Brain microvascular endothelial cell (primary cell): Measurements from ENCODE around the gene GPR180.

Experiments used
- DNase-seq: peaks from one replicate; pipeline ENCODE4 v3.0.0-alpha.2; 2020
- H3K27ac ChIP-seq: fragments of 250-450 bp; sonication (Bioruptor Pico); 2 replicates; pipeline ENCODE4 v1.5.1; 2020; ENCODE audit warnings: mild to moderate bottlenecking, moderate library complexity
- H3K27me3 ChIP-seq: fragments of 250-450 bp; sonication (Bioruptor Pico); replicated peaks from 2 replicates; pipeline ENCODE4 v1.5.1; 2020; ENCODE audit warnings: mild to moderate bottlenecking
- H3K36me3 ChIP-seq: fragments of 250-450 bp; sonication (Bioruptor Pico); replicated peaks from 2 replicates; pipeline ENCODE4 v1.5.1; 2020; ENCODE audit warnings: mild to moderate bottlenecking
- H3K4me3 ChIP-seq: 2 replicates; pipeline ENCODE4 v1.5.1; 2011; ENCODE audit warnings: low read depth, mild to moderate bottlenecking, control low read depth, low read length, moderate library complexity
- in situ Hi-C: cut with HindIII; loops from 2 replicates; pipeline ENCODE4 v1.10.0; 2017; ENCODE audit warnings: low sequenced_read_pairs, low pct_ligation_motif_present
- TF ChIP-seq, protein P1 (sequence below): IDR thresholded peaks from 2 replicates; pipeline ENCODE4 v1.5.1; 2011; ENCODE audit warnings: low read depth, mild to moderate bottlenecking, moderate library complexity, low read length, control low read depth, inconsistent platforms; ENCODE audit errors: missing control alignments

Gene GPR180

DNA sequence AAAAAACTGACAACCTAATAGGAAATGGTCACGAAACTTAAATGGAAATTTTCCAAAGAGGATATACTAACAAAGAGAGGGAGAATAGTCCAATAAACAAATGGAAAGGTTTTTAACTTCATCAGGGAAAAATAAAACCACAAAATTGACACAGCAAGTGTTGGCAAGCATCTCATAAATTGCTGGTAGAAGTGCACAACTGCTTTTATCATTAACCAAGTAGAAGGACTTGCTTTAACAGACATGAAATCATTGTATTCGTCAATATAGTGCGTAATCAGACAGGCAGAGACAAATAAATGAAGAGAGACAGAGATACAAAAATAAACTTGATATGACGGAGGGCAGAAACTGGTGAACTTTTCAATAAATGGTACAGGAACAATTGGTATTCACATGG, 13.1 kb upstream of the GPR180 start:
- no peak overlapping the region for H3K27ac ChIP-seq

GRCh38 chr13:94590744-94591143, 10.9 kb upstream of the GPR180 start:
- Histone ChIP-seq H3K4me3 (no peak overlapping the region), H3K27me3 (no peaks in the 10 kb centered on the region), H3K36me3 (peaks cover 24% of the 10 kb centered on the region), H3K27ac (no peak overlapping the region)
- DNase-seq = no peak
- in situ Hi-C loops = no loop called here
- TF ChIP-seq, protein P1, sequence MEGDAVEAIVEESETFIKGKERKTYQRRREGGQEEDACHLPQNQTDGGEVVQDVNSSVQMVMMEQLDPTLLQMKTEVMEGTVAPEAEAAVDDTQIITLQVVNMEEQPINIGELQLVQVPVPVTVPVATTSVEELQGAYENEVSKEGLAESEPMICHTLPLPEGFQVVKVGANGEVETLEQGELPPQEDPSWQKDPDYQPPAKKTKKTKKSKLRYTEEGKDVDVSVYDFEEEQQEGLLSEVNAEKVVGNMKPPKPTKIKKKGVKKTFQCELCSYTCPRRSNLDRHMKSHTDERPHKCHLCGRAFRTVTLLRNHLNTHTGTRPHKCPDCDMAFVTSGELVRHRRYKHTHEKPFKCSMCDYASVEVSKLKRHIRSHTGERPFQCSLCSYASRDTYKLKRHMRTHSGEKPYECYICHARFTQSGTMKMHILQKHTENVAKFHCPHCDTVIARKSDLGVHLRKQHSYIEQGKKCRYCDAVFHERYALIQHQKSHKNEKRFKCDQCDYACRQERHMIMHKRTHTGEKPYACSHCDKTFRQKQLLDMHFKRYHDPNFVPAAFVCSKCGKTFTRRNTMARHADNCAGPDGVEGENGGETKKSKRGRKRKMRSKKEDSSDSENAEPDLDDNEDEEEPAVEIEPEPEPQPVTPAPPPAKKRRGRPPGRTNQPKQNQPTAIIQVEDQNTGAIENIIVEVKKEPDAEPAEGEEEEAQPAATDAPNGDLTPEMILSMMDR = no peak

More for the DNA sequence above, 13.1 kb upstream of the GPR180 start:
- peaks cover 24% of the 10 kb centered on the region for H3K36me3 ChIP-seq
- H3K4me3 ChIP-seq = no peak overlapping the region
- no peak for DNase-seq
- H3K27me3 ChIP-seq = no peaks in the 10 kb centered on the region
- in situ Hi-C loops = no loop called here
- TF ChIP-seq, protein P1 = no peak

GRCh38 chr13:94595001-94595949, 6.4 kb upstream of the GPR180 start:
- in situ Hi-C loops = no loop called here
- DNase-seq = no peak

DNA sequence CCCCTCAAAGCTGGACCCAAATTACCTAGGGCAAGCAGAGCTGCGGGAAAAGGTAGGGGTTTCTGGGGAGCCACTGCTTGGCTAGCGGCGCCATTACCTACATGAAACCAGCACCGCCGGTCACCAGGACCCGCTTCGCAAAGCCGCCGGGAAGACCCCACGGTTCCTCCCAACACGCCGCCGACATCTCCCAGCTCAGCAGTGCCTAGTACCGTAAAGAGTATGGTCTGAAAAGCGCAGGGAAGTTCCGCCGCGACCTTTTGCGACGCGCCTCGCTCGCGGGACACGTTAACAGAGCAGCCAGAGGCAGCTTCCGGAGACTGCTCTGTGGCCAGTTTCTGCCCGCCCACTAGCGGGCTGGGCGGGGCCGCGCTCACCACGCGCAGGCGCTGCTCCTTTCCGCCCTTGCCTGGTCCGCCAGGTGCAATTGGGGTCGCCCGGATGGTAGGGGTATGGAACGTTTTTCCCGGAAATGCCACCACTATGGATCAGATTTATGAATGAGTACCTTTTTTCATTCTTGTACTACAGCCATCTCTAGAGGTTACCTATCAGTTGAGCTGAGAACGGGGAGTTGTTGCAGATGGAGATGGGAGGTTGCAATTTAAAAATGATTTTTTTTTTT, 5.6 kb upstream of the GPR180 start, which contains the start of gene TGDS:
TGDS (minus strand) TSS at position 203 of the 625 bp plus-strand sequence; CDS start at position 187, 16 bp downstream.
- Histone ChIP-seq H3K36me3 (peaks cover 18% of the 10 kb centered on the region), H3K4me3 (peak within 1 kb of the TSS; percentile 97), H3K27ac (peak within 1 kb of the TSS; percentile 66), H3K27me3 (no peaks in the 10 kb centered on the region)
- TF ChIP-seq, protein P1 = no peak
- peak; percentile 95 for DNase-seq
- in situ Hi-C loops = no loop called here

More at GRCh38 chr13:94595001-94595949, 6.4 kb upstream of the GPR180 start:
- H3K27ac ChIP-seq = peak overlapping the region; percentile 66
- TF ChIP-seq, protein P1 = no peak
- H3K4me3 ChIP-seq = peak overlapping the region; percentile 97
- H3K27me3 ChIP-seq = no peaks in the 10 kb centered on the region
- H3K36me3 ChIP-seq = peaks cover 22% of the 10 kb centered on the region

GRCh38 chr13:94596575-94596971, 5.1 kb upstream of the GPR180 start:
- Histone ChIP-seq H3K27ac (no peak overlapping the region), H3K36me3 (peaks cover 14% of the 10 kb centered on the region), H3K4me3 (peak overlapping the region; percentile 97), H3K27me3 (no peaks in the 10 kb centered on the region)
- TF ChIP-seq, protein P1 = no peak
- no peak for DNase-seq
- in situ Hi-C loops = no loop called here
